ENCODE measurements around the gene KCNK6. TPM values are rescaled to one million over a fixed set of nuclear protein-coding genes. Genes with fewer than 3 reads are reported as not detected.

Gene KCNK6
- total RNA-seq, 6 experiments from 2014 or later, result 1.1 to 3.1 (median 2.2) TPM

DNA sequence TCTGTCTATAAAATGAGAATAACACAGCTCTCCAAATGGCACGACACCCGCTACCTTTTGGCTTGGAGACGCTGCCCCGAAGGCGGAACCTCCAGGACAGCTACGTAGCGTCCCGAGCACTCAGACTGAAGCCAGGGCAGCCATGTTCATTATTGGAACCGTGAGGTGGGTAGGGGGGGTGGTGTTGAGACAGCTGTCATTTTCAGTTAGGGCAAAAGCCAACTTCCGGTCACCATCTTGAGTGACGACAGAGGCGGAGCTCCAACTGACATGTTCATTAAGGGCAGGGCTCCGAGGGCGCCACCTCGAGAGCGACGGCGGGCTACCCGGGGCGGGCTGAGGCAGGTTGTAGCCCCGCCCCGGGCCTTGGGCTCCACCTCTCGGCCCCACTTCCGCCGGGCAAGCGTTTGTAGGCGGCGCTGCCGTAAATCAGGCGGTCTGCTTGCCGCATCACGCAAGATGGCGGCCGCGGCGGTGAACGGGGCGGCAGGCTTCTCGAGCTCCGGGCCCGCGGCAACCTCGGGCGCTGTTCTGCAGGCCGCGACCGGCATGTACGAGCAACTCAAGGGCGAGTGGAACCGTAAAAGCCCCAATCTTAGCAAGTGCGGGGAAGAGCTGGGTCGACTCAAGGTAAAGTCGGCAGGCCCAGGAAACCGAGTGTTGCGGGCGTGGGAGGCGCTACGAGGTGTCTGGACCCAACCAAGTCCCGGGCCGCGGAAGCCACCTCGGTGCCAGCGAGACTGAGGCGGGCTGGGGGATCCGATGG is 54.9 kb downstream of the KCNK6 start, which contains the start of gene PSMD8:
Gene PSMD8, plus strand, starts transcription at position 240 of the 766 bp plus-strand sequence. Its CDS starts 31 bp downstream, at position 271.
- peak within 1 kb of the TSS; percentile 69 to 89 (median 78) for H3K27ac ChIP-seq
- ATAC-seq (peak; percentile 98 to 99 (median 98)), DNase-seq (peak; percentile 99 to 100 (median 100))
- H3K4me1 ChIP-seq, result peaks cover 0 to 8% (median 3%) of the 10 kb centered on the region in 4 donors
- H3K9me3 ChIP-seq, result no peaks in the 10 kb centered on the region
- peaks cover 0 to 10% (median 2%) of the 10 kb centered on the region in 4 donors for H3K36me3 ChIP-seq
- no peaks in the 10 kb centered on the region for H3K27me3 ChIP-seq
- intact Hi-C loops (cut with DNase I), result no loop called here
- H3K4me3 ChIP-seq, result peak within 1 kb of the TSS; percentile 81 to 92 (median 82)
- TF ChIP-seq POLR2A (IDR thresholded peaks at IDR 0.05), result peak; percentile 94
- TF ChIP-seq, protein P1, sequence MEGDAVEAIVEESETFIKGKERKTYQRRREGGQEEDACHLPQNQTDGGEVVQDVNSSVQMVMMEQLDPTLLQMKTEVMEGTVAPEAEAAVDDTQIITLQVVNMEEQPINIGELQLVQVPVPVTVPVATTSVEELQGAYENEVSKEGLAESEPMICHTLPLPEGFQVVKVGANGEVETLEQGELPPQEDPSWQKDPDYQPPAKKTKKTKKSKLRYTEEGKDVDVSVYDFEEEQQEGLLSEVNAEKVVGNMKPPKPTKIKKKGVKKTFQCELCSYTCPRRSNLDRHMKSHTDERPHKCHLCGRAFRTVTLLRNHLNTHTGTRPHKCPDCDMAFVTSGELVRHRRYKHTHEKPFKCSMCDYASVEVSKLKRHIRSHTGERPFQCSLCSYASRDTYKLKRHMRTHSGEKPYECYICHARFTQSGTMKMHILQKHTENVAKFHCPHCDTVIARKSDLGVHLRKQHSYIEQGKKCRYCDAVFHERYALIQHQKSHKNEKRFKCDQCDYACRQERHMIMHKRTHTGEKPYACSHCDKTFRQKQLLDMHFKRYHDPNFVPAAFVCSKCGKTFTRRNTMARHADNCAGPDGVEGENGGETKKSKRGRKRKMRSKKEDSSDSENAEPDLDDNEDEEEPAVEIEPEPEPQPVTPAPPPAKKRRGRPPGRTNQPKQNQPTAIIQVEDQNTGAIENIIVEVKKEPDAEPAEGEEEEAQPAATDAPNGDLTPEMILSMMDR (IDR thresholded peaks at IDR 0.05), result peak in 3 of 4 donors; percentile 49 to 55 (median 51)
- WGBS (ENCODE audit: insufficient coverage, low coverage, low lambda C conversion rate, missing lambda C conversion rate), result 0% methylated on average over 25 of the region's 65 CpGs

DNA sequence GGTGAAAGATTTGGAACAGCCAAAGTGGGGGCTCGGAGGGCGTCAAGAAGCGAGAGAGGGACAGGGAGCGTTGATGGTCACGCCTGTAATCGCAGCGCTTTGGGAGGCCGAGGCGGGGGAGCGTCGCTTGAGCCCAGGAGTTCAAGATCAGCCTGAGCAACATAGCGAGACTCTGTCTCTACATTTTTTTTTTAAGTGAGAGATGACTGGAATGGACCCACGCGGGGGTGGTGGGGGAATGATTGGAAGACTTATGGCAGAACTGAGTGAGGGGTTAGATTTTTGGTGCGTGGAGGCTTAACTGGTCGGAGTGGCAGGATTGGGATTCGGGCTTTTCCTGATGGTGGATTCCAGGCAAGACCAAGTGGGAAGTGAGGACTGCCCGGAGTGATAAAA is 55.5 kb downstream of the KCNK6 start:
- under 1% methylated on average over 18 of the region's 18 CpGs for WGBS (ENCODE audit: insufficient coverage, low coverage, low lambda C conversion rate, missing lambda C conversion rate)
- no peak for DNase-seq
- peaks cover 0 to 15% (median 2%) of the 10 kb centered on the region in 4 donors for H3K36me3 ChIP-seq
- intact Hi-C loops (cut with DNase I), result no loop called here
- peak overlapping the region; percentile 69 to 89 (median 78) for H3K27ac ChIP-seq
- no peak for TF ChIP-seq POLR2A (IDR thresholded peaks at IDR 0.05)
- TF ChIP-seq, protein P1 (IDR thresholded peaks at IDR 0.05), result no peak
- peak overlapping the region; percentile 81 to 92 (median 82) for H3K4me3 ChIP-seq
- peak in 1 of 4 donors; percentile 2 for ATAC-seq
- H3K9me3 ChIP-seq, result no peaks in the 10 kb centered on the region
- H3K27me3 ChIP-seq, result no peaks in the 10 kb centered on the region
- peaks cover 0 to 8% (median 3%) of the 10 kb centered on the region in 4 donors for H3K4me1 ChIP-seq

DNA sequence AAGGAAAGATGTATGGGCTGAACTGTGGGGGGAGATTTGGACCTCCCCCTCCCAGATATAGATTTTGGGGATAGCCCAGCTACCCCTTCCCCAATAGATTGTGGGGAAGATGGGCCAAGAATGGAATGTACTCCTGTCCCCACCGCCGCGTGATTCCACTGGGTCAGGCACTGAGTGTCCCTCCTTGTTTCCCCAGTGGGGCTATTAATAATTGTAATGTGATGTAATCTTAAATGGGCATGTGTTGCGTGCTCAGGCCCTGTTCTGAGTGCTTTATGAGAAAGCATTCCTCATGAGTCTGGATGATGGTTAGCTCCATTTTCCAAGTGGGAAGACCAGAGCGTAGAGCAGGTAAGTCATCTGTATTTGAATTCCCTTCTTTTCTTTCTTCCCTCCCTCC is 56.1 kb downstream of the KCNK6 start:
- H3K4me1 ChIP-seq, result peaks cover 0 to 8% (median 3%) of the 10 kb centered on the region in 4 donors
- no peaks in the 10 kb centered on the region for H3K27me3 ChIP-seq
- 88% methylated on average over 4 of the region's 5 CpGs for WGBS (ENCODE audit: insufficient coverage, low coverage, low lambda C conversion rate, missing lambda C conversion rate)
- intact Hi-C loops (cut with DNase I), result no loop called here
- peaks cover 0 to 17% (median 5%) of the 10 kb centered on the region in 4 donors for H3K36me3 ChIP-seq
- no peak for TF ChIP-seq POLR2A (IDR thresholded peaks at IDR 0.05)
- TF ChIP-seq, protein P1 (IDR thresholded peaks at IDR 0.05), result no peak
- no peak overlapping the region for H3K27ac ChIP-seq
- H3K9me3 ChIP-seq, result no peaks in the 10 kb centered on the region
- no peak for DNase-seq
- peak overlapping the region; percentile 81 to 92 (median 82) for H3K4me3 ChIP-seq
- no peak for ATAC-seq

DNA sequence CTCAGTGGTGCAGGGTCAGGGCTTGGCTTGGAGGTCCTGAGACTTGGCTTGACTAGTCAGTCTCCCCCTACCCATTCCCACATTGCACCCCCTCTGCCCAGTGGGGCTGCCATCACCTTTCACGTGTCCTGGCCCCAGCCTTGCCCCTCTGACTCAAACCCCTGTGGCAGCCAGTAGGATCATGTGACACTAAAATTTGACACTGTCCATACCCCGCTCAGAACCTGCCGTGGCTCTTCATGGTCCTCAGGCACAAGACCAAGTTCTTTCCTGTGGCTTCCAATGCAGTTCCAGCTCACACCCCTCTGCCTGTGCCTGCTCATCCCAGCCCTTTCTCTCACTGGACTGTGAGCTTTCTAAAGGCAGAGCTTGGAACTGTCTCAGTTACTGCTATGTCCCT is 56.9 kb downstream of the KCNK6 start:
- ATAC-seq, result no peak
- peaks cover 0 to 25% (median 13%) of the 10 kb centered on the region in 4 donors for H3K36me3 ChIP-seq
- no peaks in the 10 kb centered on the region for H3K27me3 ChIP-seq
- no peak for DNase-seq
- 80% methylated on average over 3 of the region's 3 CpGs for WGBS (ENCODE audit: insufficient coverage, low coverage, low lambda C conversion rate, missing lambda C conversion rate)
- no peaks in the 10 kb centered on the region for H3K9me3 ChIP-seq
- H3K27ac ChIP-seq, result no peak overlapping the region
- peaks cover 0 to 8% (median 3%) of the 10 kb centered on the region in 4 donors for H3K4me1 ChIP-seq
- intact Hi-C loops (cut with DNase I), result no loop called here
- H3K4me3 ChIP-seq, result no peak overlapping the region
- no peak for TF ChIP-seq POLR2A (IDR thresholded peaks at IDR 0.05)
- TF ChIP-seq, protein P1 (IDR thresholded peaks at IDR 0.05), result no peak
